Activated naive CD4-positive, alpha-beta T cell treated with anti-CD3 and anti-CD28 coated beads for 36 hours (primary cell): Measurements from ENCODE around the gene PPP6R1. TPM values are rescaled to one million over a fixed set of nuclear protein-coding genes. Genes with fewer than 3 reads are reported as not detected.

Source experiments
- CTCF ChIA-PET: fragments of 350-600 bp; sonication (Branson Sonifier 250); formaldehyde crosslinking; loops from one replicate; lab custom pipeline; 2021; ENCODE audit warnings: antibody characterized with exemption; lab: Charles Lee
- DNase-seq: peaks from one replicate; pipeline ENCODE4 v3.0.0-alpha.2; 2020
- H3K27ac Mint-ChIP-seq: one replicate; pipeline ENCODE4 v1.8.0; 2021; ENCODE audit warnings: mild to moderate bottlenecking, mixed read lengths
- H3K27me3 Mint-ChIP-seq: one replicate; pipeline ENCODE4 v1.8.0; 2021; ENCODE audit warnings: low read depth, mixed read lengths
- H3K36me3 Mint-ChIP-seq: one replicate; pipeline ENCODE4 v1.8.0; 2021; ENCODE audit warnings: low read depth, mixed read lengths
- H3K4me1 Mint-ChIP-seq: one replicate; pipeline ENCODE4 v1.8.0; 2021; ENCODE audit warnings: low read depth, mixed read lengths
- H3K4me3 Mint-ChIP-seq: one replicate; pipeline ENCODE4 v1.8.0; 2021; ENCODE audit warnings: mild to moderate bottlenecking, moderate library complexity, mixed read lengths
- H3K9me3 Mint-ChIP-seq: one replicate; pipeline ENCODE4 v1.8.0; 2021; ENCODE audit warnings: mixed read lengths
- intact Hi-C: fragments of 100-400 bp; cut with micrococcal nuclease; formaldehyde crosslinking; loops from one replicate; pipeline ENCODE4 v1.15.1; 2023
- microRNA-seq: library from miRNA; unstranded; fragments of <30 nt; microRNA quantifications from one replicate; pipeline ENCODE4 v1.2.0, GENCODE V29; 2022; ENCODE audit warnings: borderline microRNAs expressed, borderline replicate concordance
- total RNA-seq, 2 experiments: library from RNA; stranded (reverse); gene quantifications; one replicate each; pipeline ENCODE4 v1.2.3, GENCODE V29; 2021

PPP6R1 gene
- total RNA-seq, 2 experiments from 2014 or later, result 166 to 174 TPM

DNA sequence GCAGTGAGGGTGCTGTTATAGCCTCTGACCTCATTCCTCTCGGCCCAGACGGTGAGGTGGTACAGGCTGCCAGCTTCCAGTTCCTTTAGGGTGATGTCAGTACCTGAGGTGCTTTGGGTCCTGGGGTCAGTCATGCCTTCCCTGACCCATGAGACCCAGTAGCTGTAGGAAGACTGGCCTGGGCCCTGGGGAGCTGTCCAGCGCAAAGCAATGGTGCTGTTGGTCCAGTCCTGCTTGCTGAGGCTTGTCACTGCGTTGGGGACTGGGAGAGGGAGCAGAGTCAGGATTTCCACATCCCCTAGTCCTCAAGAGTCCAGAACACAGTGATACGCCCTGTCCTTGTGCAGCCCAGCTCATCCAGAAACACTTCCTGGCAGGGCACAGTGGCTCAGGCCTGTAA, 60.2 kb downstream of the PPP6R1 start:
- no peaks in the 10 kb centered on the region for H3K4me1 Mint-ChIP-seq
- H3K27me3 Mint-ChIP-seq, result peaks cover 16% of the 10 kb centered on the region
- CTCF ChIA-PET, result interaction anchor here (1.0 kb wide), 1 partner anchor 94 kb away, joined by 3 read pairs; no protein-coding TSS in a partner anchor
- no peaks in the 10 kb centered on the region for H3K9me3 Mint-ChIP-seq
- H3K36me3 Mint-ChIP-seq, result no peaks in the 10 kb centered on the region
- no peak overlapping the region for H3K27ac Mint-ChIP-seq
- DNase-seq, result no peak
- no peak overlapping the region for H3K4me3 Mint-ChIP-seq
- intact Hi-C loops, result no loop called here

GRCh38 chr19:55197528-55197927, 61.3 kb downstream of the PPP6R1 start:
- intact Hi-C loops, result no loop called here
- CTCF ChIA-PET, result interaction anchor here (0.5 to 0.6 kb wide), 3 partner anchors 40 to 836 kb away, joined by 3 to 4 read pairs (median 3); no protein-coding TSS in a partner anchor
- DNase-seq, result no peak
- Mint-ChIP-seq H3K9me3 (no peaks in the 10 kb centered on the region), H3K27me3 (peaks cover 16% of the 10 kb centered on the region), H3K4me1 (no peaks in the 10 kb centered on the region), H3K36me3 (no peaks in the 10 kb centered on the region), H3K4me3 (no peak overlapping the region), H3K27ac (no peak overlapping the region)

DNA sequence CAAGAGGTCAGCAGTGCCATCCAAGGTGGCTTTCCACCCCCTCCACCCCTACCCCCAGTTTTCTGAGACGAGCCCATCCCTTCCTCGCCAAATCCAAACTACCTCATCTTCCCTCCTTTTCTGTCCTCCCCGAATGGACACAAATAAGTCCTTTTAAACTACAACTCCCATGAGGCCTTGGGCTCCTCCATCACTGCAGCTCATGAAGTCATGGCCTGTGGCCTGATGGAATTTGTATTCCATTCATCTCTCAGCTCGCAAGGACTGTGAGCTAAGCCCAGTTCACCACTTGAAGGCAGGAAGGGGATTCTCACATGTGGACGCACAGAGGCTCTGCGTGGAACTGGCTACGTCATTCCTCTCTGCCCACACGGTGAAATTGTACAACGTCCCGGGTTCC, 62.0 kb downstream of the PPP6R1 start:
- H3K4me1 Mint-ChIP-seq, result no peaks in the 10 kb centered on the region
- no peaks in the 10 kb centered on the region for H3K36me3 Mint-ChIP-seq
- CTCF ChIA-PET, result interaction anchor here (0.6 kb wide), 1 partner anchor 69 kb away, joined by 3 read pairs; no protein-coding TSS in a partner anchor
- H3K4me3 Mint-ChIP-seq, result no peak overlapping the region
- intact Hi-C loops, result no loop called here
- H3K27me3 Mint-ChIP-seq, result peaks cover 17% of the 10 kb centered on the region
- no peaks in the 10 kb centered on the region for H3K9me3 Mint-ChIP-seq
- no peak overlapping the region for H3K27ac Mint-ChIP-seq
- DNase-seq, result no peak

GRCh38 chr19:55193481-55193880, 65.3 kb downstream of the PPP6R1 start:
- CTCF ChIA-PET, result interaction anchor here (0.9 kb wide), 1 partner anchor 52 kb away, joined by 3 read pairs; no protein-coding TSS in a partner anchor
- intact Hi-C loops, result no loop called here
- Mint-ChIP-seq H3K9me3 (no peaks in the 10 kb centered on the region), H3K4me3 (no peak overlapping the region), H3K27me3 (peaks cover 9% of the 10 kb centered on the region), H3K27ac (no peak overlapping the region), H3K36me3 (no peaks in the 10 kb centered on the region), H3K4me1 (peaks cover 6% of the 10 kb centered on the region)
- DNase-seq, result no peak

GRCh38 chr19:55189403-55189835, 69.4 kb downstream of the PPP6R1 start:
- CTCF ChIA-PET, result no interaction called here
- H3K27me3 Mint-ChIP-seq, result peaks cover 14% of the 10 kb centered on the region
- no peak overlapping the region for H3K27ac Mint-ChIP-seq
- peaks cover 7% of the 10 kb centered on the region for H3K4me1 Mint-ChIP-seq
- no peak for DNase-seq
- no peaks in the 10 kb centered on the region for H3K9me3 Mint-ChIP-seq
- no peaks in the 10 kb centered on the region for H3K36me3 Mint-ChIP-seq
- intact Hi-C loops, result no loop called here
- H3K4me3 Mint-ChIP-seq, result no peak overlapping the region

DNA sequence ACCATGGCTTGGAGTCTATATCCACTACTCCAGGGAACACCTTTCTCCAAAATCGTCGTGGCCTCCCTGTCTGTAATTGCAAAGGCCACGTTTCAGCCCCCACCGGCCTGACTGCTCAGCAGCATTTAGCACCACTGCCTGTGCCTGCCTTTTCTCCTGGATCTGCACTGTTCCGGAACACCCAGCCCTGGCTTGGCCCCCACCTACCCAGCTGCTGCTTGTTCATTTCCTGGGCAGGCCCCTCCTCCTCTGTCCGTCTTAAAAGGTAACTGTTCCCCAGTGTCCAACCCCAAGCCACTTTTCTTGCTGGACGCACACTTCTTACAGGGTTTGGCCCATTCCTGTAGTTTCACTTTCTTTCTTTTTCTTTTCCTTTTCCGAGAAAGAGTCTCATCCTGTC, 70.2 kb downstream of the PPP6R1 start:
- Mint-ChIP-seq H3K36me3 (no peaks in the 10 kb centered on the region), H3K4me3 (no peak overlapping the region), H3K27ac (no peak overlapping the region), H3K9me3 (no peaks in the 10 kb centered on the region), H3K4me1 (peaks cover 7% of the 10 kb centered on the region), H3K27me3 (peaks cover 18% of the 10 kb centered on the region)
- intact Hi-C loops, result no loop called here
- DNase-seq, result no peak
- CTCF ChIA-PET, result no interaction called here

GRCh38 chr19:55186080-55186479, 72.7 kb downstream of the PPP6R1 start:
- no peaks in the 10 kb centered on the region for H3K36me3 Mint-ChIP-seq
- no peak overlapping the region for H3K4me3 Mint-ChIP-seq

GRCh38 chr19:55181740-55182139, 77.1 kb downstream of the PPP6R1 start:
- peaks cover 13% of the 10 kb centered on the region for H3K4me1 Mint-ChIP-seq
- H3K27me3 Mint-ChIP-seq, result peaks cover 57% of the 10 kb centered on the region
- H3K27ac Mint-ChIP-seq, result no peak overlapping the region
- CTCF ChIA-PET, result no interaction called here
- no peaks in the 10 kb centered on the region for H3K9me3 Mint-ChIP-seq
- no peaks in the 10 kb centered on the region for H3K36me3 Mint-ChIP-seq
- no peak for DNase-seq
- intact Hi-C loops, result no loop called here
- H3K4me3 Mint-ChIP-seq, result no peak overlapping the region

More at GRCh38 chr19:55186080-55186479, 72.7 kb downstream of the PPP6R1 start:
- Mint-ChIP-seq H3K9me3 (no peaks in the 10 kb centered on the region), H3K4me1 (peaks cover 7% of the 10 kb centered on the region), H3K27ac (no peak overlapping the region), H3K27me3 (peaks cover 23% of the 10 kb centered on the region)
- intact Hi-C loops, result no loop called here
- CTCF ChIA-PET, result no interaction called here
- no peak for DNase-seq

Small RNA genes within 50 kb of the gene (microRNA-seq; reads per million reads assigned to microRNA genes)
- 1.6 reads per million for gene MIR6802
- 5.5 reads per million, percentile 3 among the genes with 10 or more reads in this experiment for gene MIR6803
- gene MIR6804, result 5.5 reads per million, percentile 3 among the genes with 10 or more reads in this experiment

Other genes starting within 250 kb of the PPP6R1 start
- gene GP6, start 220.8 kb downstream of the PPP6R1 start, total RNA-seq, result not detected
- 1 to 10 TPM; 8.7 to 8.9 TPM for gene RDH13, start 195.9 kb downstream of the PPP6R1 start, total RNA-seq
- under 1 TPM; 0.88 to 0.89 TPM for gene EPS8L1, start 183.1 kb downstream of the PPP6R1 start, total RNA-seq
- gene PPP1R12C, start 141.4 kb downstream of the PPP6R1 start, total RNA-seq, result 10 to 100 TPM; 41.2 to 42.1 TPM
- not detected for gene TNNT1, start 109.8 kb downstream of the PPP6R1 start, total RNA-seq
- not detected for gene TNNI3, start 101.3 kb downstream of the PPP6R1 start, total RNA-seq
- not detected for gene DNAAF3, start 92.4 kb downstream of the PPP6R1 start, total RNA-seq
- not detected for gene SYT5, start 78.7 kb downstream of the PPP6R1 start, total RNA-seq
- gene PTPRH, start 49.5 kb downstream of the PPP6R1 start, total RNA-seq, result not detected
- 1 to 10 TPM; 6.1 to 6.8 TPM for gene TMEM86B, start 30.3 kb downstream of the PPP6R1 start, total RNA-seq
- 10 to 100 TPM; 44.3 to 45.0 TPM for gene HSPBP1, start 21.1 kb upstream of the PPP6R1 start, total RNA-seq
- 1 to 10 TPM; 1.4 to 2.2 TPM for gene BRSK1, start 25.0 kb upstream of the PPP6R1 start, total RNA-seq
- not detected for gene TMEM150B, start 66.3 kb upstream of the PPP6R1 start, total RNA-seq
- 10 to 100 TPM; 45.9 to 47.1 TPM for gene KMT5C, start 80.9 kb upstream of the PPP6R1 start, total RNA-seq
- gene COX6B2, start 95.7 kb upstream of the PPP6R1 start, total RNA-seq, result under 1 TPM; 0.57 to 0.64 TPM
- gene GARIN5B, start 104.2 kb upstream of the PPP6R1 start, total RNA-seq, result not detected
- not detected for gene IL11, start 111.4 kb upstream of the PPP6R1 start, total RNA-seq
- not detected for gene TMEM190, start 117.8 kb upstream of the PPP6R1 start, total RNA-seq
- gene TMEM238, start 125.3 kb upstream of the PPP6R1 start, total RNA-seq, result 10 to 100 TPM in 1 of 2 experiments, 1 to 10 TPM in 1; 9.9 to 10.2 TPM
- gene RPL28, start 126.9 kb upstream of the PPP6R1 start, total RNA-seq, result 1,000 to 10,000 TPM; 3,327 to 3,354 TPM
- gene UBE2S, start 148.8 kb upstream of the PPP6R1 start, total RNA-seq, result 100 to 1,000 TPM; 294 to 307 TPM
- not detected for gene SHISA7, start 184.3 kb upstream of the PPP6R1 start, total RNA-seq
- gene ISOC2, start 202.6 kb upstream of the PPP6R1 start, total RNA-seq, result 10 to 100 TPM; 18.6 to 20.5 TPM
- not detected for gene C19orf85, start 205.7 kb upstream of the PPP6R1 start, total RNA-seq
- gene ZNF628, start 217.6 kb upstream of the PPP6R1 start, total RNA-seq, result 1 to 10 TPM; 6.0 to 6.1 TPM
- gene NAT14, start 226.2 kb upstream of the PPP6R1 start, total RNA-seq, result 1 to 10 TPM; 7.6 to 8.0 TPM
- under 1 TPM; 0.25 to 0.48 TPM for gene SSC5D, start 229.4 kb upstream of the PPP6R1 start, total RNA-seq